Fibroblast of lung (primary cell): ENCODE results near the gene ADSS2. TPM values are rescaled to one million over a fixed set of nuclear protein-coding genes. Genes with fewer than 3 reads are reported as not detected.

Experiments used
- DNase-seq, 2 donors: peaks; one replicate each; pipeline versions ENCODE4 v3.0.0 to v3.0.0-alpha.2; 2010; ENCODE audit warnings: low read depth in 2 of 2
- H2AFZ ChIP-seq: 2 replicates; pipeline ENCODE4 v1.5.1; 2012; ENCODE audit warnings: low read length, control low read depth, inconsistent platforms
- H3K27ac ChIP-seq: 2 replicates; pipeline ENCODE4 v1.5.1; 2011; ENCODE audit warnings: low read length, control low read depth; ENCODE audit not compliant: insufficient read depth
- H3K27me3 ChIP-seq: 2 replicates; pipeline ENCODE4 v1.5.1; 2011; ENCODE audit warnings: mild to moderate bottlenecking, low read length; ENCODE audit not compliant: control insufficient read depth, insufficient read depth
- H3K36me3 ChIP-seq: 2 replicates; pipeline ENCODE4 v1.5.1; 2011; ENCODE audit warnings: low read length; ENCODE audit not compliant: control insufficient read depth, insufficient read depth
- H3K4me1 ChIP-seq: 2 replicates; pipeline ENCODE4 v1.5.1; 2011; ENCODE audit warnings: low read length; ENCODE audit not compliant: control insufficient read depth, insufficient read depth; ENCODE audit errors: extremely low read depth
- H3K4me2 ChIP-seq: 2 replicates; pipeline ENCODE4 v1.5.1; 2011; ENCODE audit warnings: low read length, control low read depth; ENCODE audit not compliant: insufficient read depth; ENCODE audit errors: extremely low read depth
- H3K4me3 ChIP-seq, 4 experiments: fragments of 200-600 bp in 1 of 4; sonication (generic) in 1 of 4; replicated peaks in 1 of 4; 2 replicates each; pipeline ENCODE4 v1.5.1; 2011 to 2016; ENCODE audit warnings: low read length in 4 of 4, low read depth in 3 of 4, mild to moderate bottlenecking in 3 of 4, control low read depth in 2 of 4, inconsistent platforms in 1 of 4, mixed read lengths in 1 of 4; ENCODE audit not compliant: insufficient read depth in 1 of 4; ENCODE audit errors: control extremely low read depth in 1 of 4
- H3K79me2 ChIP-seq: 2 replicates; pipeline ENCODE4 v1.5.1; 2012; ENCODE audit warnings: mild to moderate bottlenecking, low read length, inconsistent platforms; ENCODE audit not compliant: control insufficient read depth, insufficient read depth
- H3K9ac ChIP-seq: 2 replicates; pipeline ENCODE4 v1.5.1; 2011; ENCODE audit warnings: mild to moderate bottlenecking, low read length, control low read depth; ENCODE audit not compliant: insufficient read depth
- H3K9me3 ChIP-seq: 2 replicates; pipeline ENCODE4 v1.5.1; 2012; ENCODE audit warnings: low read depth, low read length; ENCODE audit not compliant: control insufficient read depth, insufficient read depth
- H4K20me1 ChIP-seq: 2 replicates; pipeline ENCODE4 v1.5.1; 2011; ENCODE audit warnings: low read length; ENCODE audit not compliant: control insufficient read depth, insufficient read depth; ENCODE audit errors: extremely low read depth
- EZH2 ChIP-seq: IDR thresholded peaks from 2 replicates; pipeline ENCODE4 v1.5.1; 2012; ENCODE audit warnings: low read length, control low read depth, mild to moderate bottlenecking; ENCODE audit errors: missing control alignments
- polyA plus RNA-seq, 2 donors: library from polyadenylated mRNA; depleted of rRNA in 1 of 2; stranded (reverse) in 1 of 2; unstranded in 1 of 2; fragments of >200 nt; gene quantifications; 2 replicates each; pipeline ENCODE4 v1.2.1, GENCODE V29; 2011 to 2012; ENCODE audit warnings: missing spikeins in 1 of 2
- total RNA-seq: library from RNA; depleted of rRNA; stranded (reverse); fragments of >200 nt; gene quantifications from 2 replicates; pipeline ENCODE4 v1.2.1, GENCODE V29; 2014
- TF ChIP-seq, protein P1 (sequence below), 2 donors: IDR thresholded peaks in 1 of 2; conservative IDR thresholded peaks in 1 of 2; 1 replicate in 1 of 2; 2 replicates in 1 of 2; pipeline ENCODE4 v1.5.1; 2011 to 2012; ENCODE audit warnings: low read length in 2 of 2, control low read depth in 1 of 2, inconsistent platforms in 1 of 2, low read depth in 1 of 2, mild to moderate bottlenecking in 1 of 2

The ADSS2 gene
- total and polyA plus RNA-seq, 2 donors (not counting 1 experiment from before 2014, with no cell fraction given) = 55.9 to 62.1 TPM

DNA sequence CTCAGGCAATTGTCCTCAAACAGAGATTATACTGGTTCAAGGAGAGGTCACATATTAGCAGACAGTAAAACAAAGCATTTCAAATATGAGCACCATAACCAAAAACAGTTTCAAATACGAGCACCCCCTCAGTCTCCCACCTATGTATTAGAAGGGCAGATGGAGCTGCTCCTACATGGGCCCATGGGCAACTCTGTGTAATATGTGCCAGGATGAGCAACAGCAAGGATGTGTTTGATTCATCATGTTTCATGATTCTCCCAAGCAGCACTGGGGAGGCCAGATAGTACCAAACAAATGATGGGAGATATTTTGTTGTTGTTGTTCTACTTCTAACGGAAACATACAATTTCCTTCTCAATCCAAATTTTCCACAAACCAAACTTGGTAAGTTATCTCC, 8.9 kb downstream of the ADSS2 start:
- Histone ChIP-seq H3K27ac (no peak overlapping the region), H3K27me3 (no peaks in the 10 kb centered on the region), H3K4me3 (no peak overlapping the region), H3K4me1 (peaks cover 12% of the 10 kb centered on the region), H3K79me2 (peaks cover 81% of the 10 kb centered on the region), H4K20me1 (no peaks in the 10 kb centered on the region), H3K4me2 (no peak overlapping the region), H2AFZ (no peak overlapping the region), H3K9me3 (no peaks in the 10 kb centered on the region), H3K36me3 (no peaks in the 10 kb centered on the region), H3K9ac (no peak overlapping the region)
- TF ChIP-seq, protein P1, sequence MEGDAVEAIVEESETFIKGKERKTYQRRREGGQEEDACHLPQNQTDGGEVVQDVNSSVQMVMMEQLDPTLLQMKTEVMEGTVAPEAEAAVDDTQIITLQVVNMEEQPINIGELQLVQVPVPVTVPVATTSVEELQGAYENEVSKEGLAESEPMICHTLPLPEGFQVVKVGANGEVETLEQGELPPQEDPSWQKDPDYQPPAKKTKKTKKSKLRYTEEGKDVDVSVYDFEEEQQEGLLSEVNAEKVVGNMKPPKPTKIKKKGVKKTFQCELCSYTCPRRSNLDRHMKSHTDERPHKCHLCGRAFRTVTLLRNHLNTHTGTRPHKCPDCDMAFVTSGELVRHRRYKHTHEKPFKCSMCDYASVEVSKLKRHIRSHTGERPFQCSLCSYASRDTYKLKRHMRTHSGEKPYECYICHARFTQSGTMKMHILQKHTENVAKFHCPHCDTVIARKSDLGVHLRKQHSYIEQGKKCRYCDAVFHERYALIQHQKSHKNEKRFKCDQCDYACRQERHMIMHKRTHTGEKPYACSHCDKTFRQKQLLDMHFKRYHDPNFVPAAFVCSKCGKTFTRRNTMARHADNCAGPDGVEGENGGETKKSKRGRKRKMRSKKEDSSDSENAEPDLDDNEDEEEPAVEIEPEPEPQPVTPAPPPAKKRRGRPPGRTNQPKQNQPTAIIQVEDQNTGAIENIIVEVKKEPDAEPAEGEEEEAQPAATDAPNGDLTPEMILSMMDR (conservative IDR thresholded peaks at IDR 0.05 in 1 of 2, IDR thresholded peaks at IDR 0.05 in 1 of 2; ENCODE audit: low read depth in 1 of 2, low read length in 2 of 2) = no peak
- TF ChIP-seq EZH2 = no peak
- DNase-seq = no peak

DNA sequence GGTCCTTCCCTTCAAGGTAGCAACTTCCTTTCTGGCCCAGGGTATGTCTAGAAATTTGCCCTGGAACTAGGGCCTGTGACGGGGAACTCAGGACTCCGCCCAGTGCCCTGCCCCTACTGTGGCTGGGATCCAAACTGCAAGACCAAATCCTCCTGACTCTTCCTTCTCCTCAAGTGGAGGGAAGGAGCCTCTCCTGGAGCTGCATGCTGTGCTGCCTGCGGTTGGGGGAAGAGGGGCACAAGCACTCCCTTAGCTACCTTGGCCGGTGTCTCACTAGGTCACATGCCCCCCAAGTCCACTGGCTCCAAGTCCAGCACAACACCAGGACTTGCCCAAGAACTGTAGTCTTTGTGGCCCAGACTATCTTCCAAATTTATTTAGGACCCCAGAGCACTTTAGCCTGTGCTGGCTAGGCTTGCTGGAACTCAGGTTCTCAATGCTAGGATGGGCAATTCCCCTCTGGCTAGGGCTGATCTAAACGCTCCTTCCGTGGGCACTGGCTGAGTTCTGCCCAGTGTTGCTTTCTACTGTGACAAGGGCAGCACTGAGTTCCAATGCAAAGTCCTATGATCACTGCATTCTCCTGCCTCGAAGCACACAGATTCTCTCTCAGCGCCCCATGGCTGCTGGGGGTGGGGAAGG, 12.2 kb downstream of the ADSS2 start:
- no peak overlapping the region for H2AFZ ChIP-seq

DNA sequence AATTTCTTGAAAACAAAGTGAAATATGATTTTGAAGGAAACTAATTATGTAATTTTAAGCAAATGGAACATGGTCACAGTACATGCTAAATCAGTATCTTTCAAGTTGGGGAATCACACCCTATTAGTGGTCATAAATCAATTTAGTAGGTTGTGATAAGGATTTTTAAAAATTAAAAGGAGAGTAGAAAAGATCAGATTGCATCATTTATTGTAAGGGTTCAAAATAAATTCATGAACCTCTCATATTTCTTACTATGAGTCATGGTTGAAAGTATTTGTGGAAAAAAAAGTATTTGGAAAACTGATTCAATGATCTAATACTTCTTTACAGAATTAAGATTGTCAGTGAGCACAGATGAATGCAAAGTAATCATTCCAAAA, 14.6 kb downstream of the ADSS2 start:
- Histone ChIP-seq H2AFZ (no peak overlapping the region), H3K9me3 (no peaks in the 10 kb centered on the region), H3K27me3 (no peaks in the 10 kb centered on the region), H3K27ac (peak overlapping the region; percentile 30), H3K79me2 (peaks cover 35% of the 10 kb centered on the region), H4K20me1 (no peaks in the 10 kb centered on the region), H3K9ac (no peak overlapping the region), H3K4me2 (no peak overlapping the region), H3K4me1 (peaks cover 16% of the 10 kb centered on the region), H3K36me3 (peaks cover 1% of the 10 kb centered on the region), H3K4me3 (no peak overlapping the region)
- no peak for TF ChIP-seq EZH2
- TF ChIP-seq, protein P1 (conservative IDR thresholded peaks at IDR 0.05 in 1 of 2, IDR thresholded peaks at IDR 0.05 in 1 of 2; ENCODE audit: low read depth in 1 of 2, low read length in 2 of 2) = no peak
- DNase-seq = peak; percentile 60 to 65

More for the DNA sequence above, 12.2 kb downstream of the ADSS2 start:
- DNase-seq = no peak
- no peak overlapping the region for H3K4me2 ChIP-seq
- no peaks in the 10 kb centered on the region for H3K27me3 ChIP-seq
- no peak overlapping the region for H3K27ac ChIP-seq
- H3K4me1 ChIP-seq = peaks cover 17% of the 10 kb centered on the region
- TF ChIP-seq, protein P1 (conservative IDR thresholded peaks at IDR 0.05 in 1 of 2, IDR thresholded peaks at IDR 0.05 in 1 of 2; ENCODE audit: low read depth in 1 of 2, low read length in 2 of 2) = no peak
- no peak for TF ChIP-seq EZH2
- no peaks in the 10 kb centered on the region for H3K9me3 ChIP-seq
- no peaks in the 10 kb centered on the region for H4K20me1 ChIP-seq
- peaks cover 55% of the 10 kb centered on the region for H3K79me2 ChIP-seq
- no peak overlapping the region for H3K4me3 ChIP-seq
- no peak overlapping the region for H3K9ac ChIP-seq
- H3K36me3 ChIP-seq = no peaks in the 10 kb centered on the region
